ENCODE data around the gene CLPTM1L.

Gene CLPTM1L

DNA sequence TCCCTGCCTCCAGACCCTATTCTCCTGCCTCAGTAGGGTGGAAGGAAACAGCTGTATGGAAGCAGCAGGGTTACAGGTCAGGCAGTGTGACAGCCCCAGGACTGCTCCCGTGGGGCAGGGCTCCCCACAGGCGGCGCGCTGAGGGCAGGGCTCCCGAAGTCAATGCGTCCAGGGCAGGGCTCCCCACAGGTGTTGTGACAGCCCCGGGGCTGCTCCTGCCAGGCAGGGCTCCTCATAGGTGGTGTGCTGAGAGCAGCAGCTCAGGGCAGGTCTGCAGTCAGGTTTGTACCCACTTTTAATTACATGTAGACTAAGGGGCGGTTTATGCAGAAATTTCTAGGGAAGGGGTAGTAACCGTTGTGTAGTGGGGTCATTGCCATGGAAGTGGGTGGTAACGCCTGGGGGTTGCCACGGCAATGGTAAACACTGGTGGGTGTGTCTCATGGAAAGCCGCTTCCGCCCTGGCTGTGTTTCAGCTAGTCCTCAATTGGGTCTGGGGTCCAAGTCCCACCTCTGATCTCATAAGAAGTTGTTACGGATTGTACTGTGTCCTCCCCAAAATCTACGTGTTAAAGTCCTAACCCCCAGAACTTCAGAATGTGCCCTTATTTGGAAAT lies 33.4 kb downstream of the CLPTM1L start:
- Histone ChIP-seq H2AFZ (ENCODE audit: low read length) (no peak overlapping the region), H3K27me3 (ENCODE audit: insufficient read depth, low read length, poor library complexity, severe bottlenecking) (no peaks in the 10 kb centered on the region), H4K20me1 (ENCODE audit: insufficient read depth, low read length, poor library complexity, severe bottlenecking) (no peaks in the 10 kb centered on the region), H3F3A (ENCODE audit: low read depth) (peaks cover 40% of the 10 kb centered on the region), H3K4me2 (ENCODE audit: low read depth, low read length, poor library complexity, severe bottlenecking) (peak overlapping the region; percentile 62), H3K36me3 (ENCODE audit: insufficient read depth, low read length) (no peaks in the 10 kb centered on the region; the same call in 1 of the 2 replicates), H3K4me1 (ENCODE audit: insufficient read depth, low read length, poor library complexity, severe bottlenecking) (peaks cover 63% of the 10 kb centered on the region), H3K79me2 (ENCODE audit: insufficient read depth, low read length) (peaks cover 14% of the 10 kb centered on the region), H3K9ac (ENCODE audit: low read depth, low read length, poor library complexity, severe bottlenecking) (peak overlapping the region; percentile 63), H3K9me2 (replicated peaks; ENCODE audit: low read depth, low read length) (no peaks in the 10 kb centered on the region), H3K4me3 (ENCODE audit: low read length, poor library complexity, severe bottlenecking) (peak overlapping the region; percentile 50), H3K9me3 (ENCODE audit: insufficient read depth, low read depth, low read length) (peaks cover 16% of the 10 kb centered on the region)
- TF ChIP-seq, protein P1, sequence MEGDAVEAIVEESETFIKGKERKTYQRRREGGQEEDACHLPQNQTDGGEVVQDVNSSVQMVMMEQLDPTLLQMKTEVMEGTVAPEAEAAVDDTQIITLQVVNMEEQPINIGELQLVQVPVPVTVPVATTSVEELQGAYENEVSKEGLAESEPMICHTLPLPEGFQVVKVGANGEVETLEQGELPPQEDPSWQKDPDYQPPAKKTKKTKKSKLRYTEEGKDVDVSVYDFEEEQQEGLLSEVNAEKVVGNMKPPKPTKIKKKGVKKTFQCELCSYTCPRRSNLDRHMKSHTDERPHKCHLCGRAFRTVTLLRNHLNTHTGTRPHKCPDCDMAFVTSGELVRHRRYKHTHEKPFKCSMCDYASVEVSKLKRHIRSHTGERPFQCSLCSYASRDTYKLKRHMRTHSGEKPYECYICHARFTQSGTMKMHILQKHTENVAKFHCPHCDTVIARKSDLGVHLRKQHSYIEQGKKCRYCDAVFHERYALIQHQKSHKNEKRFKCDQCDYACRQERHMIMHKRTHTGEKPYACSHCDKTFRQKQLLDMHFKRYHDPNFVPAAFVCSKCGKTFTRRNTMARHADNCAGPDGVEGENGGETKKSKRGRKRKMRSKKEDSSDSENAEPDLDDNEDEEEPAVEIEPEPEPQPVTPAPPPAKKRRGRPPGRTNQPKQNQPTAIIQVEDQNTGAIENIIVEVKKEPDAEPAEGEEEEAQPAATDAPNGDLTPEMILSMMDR (conservative IDR thresholded peaks at IDR 0.05; ENCODE audit: low read length) = no peak
- TF ChIP-seq EZH2phosphoT487 (IDR thresholded peaks at IDR 0.05; ENCODE audit: borderline replicate concordance) = no peak

- Histone ChIP-seq H3K9me3 (ENCODE audit: insufficient read depth, low read depth, low read length) (peaks cover 16% of the 10 kb centered on the region), H3K4me2 (ENCODE audit: low read depth, low read length, poor library complexity, severe bottlenecking) (no peak overlapping the region), H3K9ac (ENCODE audit: low read depth, low read length, poor library complexity, severe bottlenecking) (no peak overlapping the region), H3K4me3 (ENCODE audit: low read length, poor library complexity, severe bottlenecking) (no peak overlapping the region), H4K20me1 (ENCODE audit: insufficient read depth, low read length, poor library complexity, severe bottlenecking) (no peaks in the 10 kb centered on the region), H3F3A (ENCODE audit: low read depth) (peaks cover 32% of the 10 kb centered on the region), H3K4me1 (ENCODE audit: insufficient read depth, low read length, poor library complexity, severe bottlenecking) (peaks cover 55% of the 10 kb centered on the region), H3K79me2 (ENCODE audit: insufficient read depth, low read length) (peaks cover 12% of the 10 kb centered on the region), H3K27me3 (ENCODE audit: insufficient read depth, low read length, poor library complexity, severe bottlenecking) (no peaks in the 10 kb centered on the region), H3K9me2 (replicated peaks; ENCODE audit: low read depth, low read length) (no peaks in the 10 kb centered on the region), H3K36me3 (ENCODE audit: insufficient read depth, low read length) (no peaks in the 10 kb centered on the region; the same call in 1 of the 2 replicates), H2AFZ (ENCODE audit: low read length) (no peak overlapping the region)
- TF ChIP-seq, protein P1 (conservative IDR thresholded peaks at IDR 0.05; ENCODE audit: low read length) = no peak
- TF ChIP-seq EZH2phosphoT487 (IDR thresholded peaks at IDR 0.05; ENCODE audit: borderline replicate concordance) = no peak
Measured at GRCh38 chr5:1310118-1310517, 34.8 kb downstream of the CLPTM1L start.

DNA sequence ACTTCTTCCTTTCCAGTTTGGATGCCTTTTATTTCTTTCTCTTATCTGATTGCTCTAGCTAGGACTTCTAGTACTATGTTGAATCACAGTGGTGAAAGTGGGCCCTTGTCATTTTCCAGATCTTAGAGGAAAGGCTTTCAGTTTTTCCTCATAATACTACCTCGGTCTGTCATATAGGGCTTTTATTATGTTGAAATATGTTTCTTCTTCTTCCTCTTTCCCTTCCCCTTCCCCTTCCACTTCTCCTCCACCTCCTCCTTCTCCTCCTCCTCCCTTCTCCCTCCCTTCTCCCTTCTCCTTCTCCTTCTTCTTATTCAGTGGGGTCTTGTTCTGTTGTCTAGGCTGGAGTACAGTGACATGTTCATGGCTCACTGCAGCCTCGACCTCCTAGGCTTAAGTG lies 40.9 kb downstream of the CLPTM1L start:
- Histone ChIP-seq H2AFZ (ENCODE audit: low read length) (no peak overlapping the region), H3K9me3 (ENCODE audit: insufficient read depth, low read depth, low read length) (peaks cover 25% of the 10 kb centered on the region; the same call in 1 of the 2 replicates)

More for the DNA sequence above, 40.9 kb downstream of the CLPTM1L start:
- Histone ChIP-seq H3K36me3 (ENCODE audit: insufficient read depth, low read length) (no peaks in the 10 kb centered on the region), H3K4me1 (ENCODE audit: insufficient read depth, low read length, poor library complexity, severe bottlenecking) (peaks cover 27% of the 10 kb centered on the region), H3K9me2 (replicated peaks; ENCODE audit: low read depth, low read length) (no peaks in the 10 kb centered on the region), H3K4me3 (ENCODE audit: low read length, poor library complexity, severe bottlenecking) (no peak overlapping the region), H3K27me3 (ENCODE audit: insufficient read depth, low read length, poor library complexity, severe bottlenecking) (no peaks in the 10 kb centered on the region), H3F3A (ENCODE audit: low read depth) (no peaks in the 10 kb centered on the region), H4K20me1 (ENCODE audit: insufficient read depth, low read length, poor library complexity, severe bottlenecking) (no peaks in the 10 kb centered on the region), H3K79me2 (ENCODE audit: insufficient read depth, low read length) (no peaks in the 10 kb centered on the region), H3K9ac (ENCODE audit: low read depth, low read length, poor library complexity, severe bottlenecking) (no peak overlapping the region), H3K4me2 (ENCODE audit: low read depth, low read length, poor library complexity, severe bottlenecking) (no peak overlapping the region)
- TF ChIP-seq, protein P1 (conservative IDR thresholded peaks at IDR 0.05; ENCODE audit: low read length) = no peak
- no peak for TF ChIP-seq EZH2phosphoT487 (IDR thresholded peaks at IDR 0.05; ENCODE audit: borderline replicate concordance)

All from Loucy (cell line).